H9 (cell line): ENCODE results near the gene UBAC2. TPM values are rescaled to one million over a fixed set of nuclear protein-coding genes. Genes with fewer than 3 reads are reported as not detected.

ENCODE experiments used
- DNase-seq: peaks from one replicate; pipeline ENCODE4 v3.0.0-alpha.2; 2017
- H2AFZ ChIP-seq: one replicate; pipeline ENCODE4 v1.6.1; 2013; ENCODE audit warnings: mild to moderate bottlenecking, low read length, control low read depth, moderate library complexity
- H2AK5ac ChIP-seq: 2 replicates; pipeline ENCODE4 v1.6.1; 2013; ENCODE audit warnings: low read length, control low read depth, mixed read lengths; ENCODE audit not compliant: insufficient read length
- H2BK120ac ChIP-seq: one replicate; pipeline ENCODE4 v1.6.1; 2013; ENCODE audit warnings: low read depth, mild to moderate bottlenecking, low read length, control low read depth, inconsistent platforms; ENCODE audit not compliant: poor library complexity, severe bottlenecking
- H2BK12ac ChIP-seq: 2 replicates; pipeline ENCODE4 v1.6.1; 2013; ENCODE audit warnings: low read length, control low read depth, mixed read lengths, low read depth; ENCODE audit not compliant: insufficient read length
- H2BK15ac ChIP-seq: 2 replicates; pipeline ENCODE4 v1.6.1; 2013; ENCODE audit warnings: low read depth, low read length, control low read depth
- H2BK20ac ChIP-seq: one replicate; pipeline ENCODE4 v1.6.1; 2013; ENCODE audit warnings: low read depth, mild to moderate bottlenecking, low read length, control low read depth, inconsistent platforms; ENCODE audit not compliant: poor library complexity, severe bottlenecking
- H2BK5ac ChIP-seq: 2 replicates; pipeline ENCODE4 v1.6.1; 2013; ENCODE audit warnings: low read length, control low read depth, mixed read lengths; ENCODE audit not compliant: insufficient read length
- H3K14ac ChIP-seq: 2 replicates; pipeline ENCODE4 v1.6.1; 2013; ENCODE audit warnings: low read length, control low read depth; ENCODE audit not compliant: insufficient read depth
- H3K18ac ChIP-seq: 2 replicates; pipeline ENCODE4 v1.6.1; 2013; ENCODE audit warnings: low read depth, mild to moderate bottlenecking, mixed read lengths, low read length, control low read depth; ENCODE audit not compliant: insufficient read length
- H3K23ac ChIP-seq: 2 replicates; pipeline ENCODE4 v1.6.1; 2013; ENCODE audit warnings: low read length, control low read depth, mixed read lengths, low read depth; ENCODE audit not compliant: insufficient read length
- H3K23me2 ChIP-seq: 2 replicates; pipeline ENCODE4 v1.6.1; 2013; ENCODE audit warnings: low read depth, mild to moderate bottlenecking, mixed read lengths, low read length, control low read depth; ENCODE audit not compliant: insufficient read length, poor library complexity, severe bottlenecking
- H3K27ac ChIP-seq: 2 replicates; pipeline ENCODE4 v1.5.1; 2013; ENCODE audit warnings: low read length, control low read depth, mixed read lengths, low read depth; ENCODE audit not compliant: insufficient read length
- H3K27me3 ChIP-seq: 2 replicates; pipeline ENCODE4 v1.6.1; 2013; ENCODE audit warnings: low read length, control low read depth, inconsistent platforms; ENCODE audit not compliant: insufficient read depth
- H3K4ac ChIP-seq: 2 replicates; pipeline ENCODE4 v1.6.1; 2013; ENCODE audit warnings: low read depth, mild to moderate bottlenecking, control low read depth, inconsistent platforms, low read length, moderate library complexity
- H3K4me1 ChIP-seq: 2 replicates; pipeline ENCODE4 v1.6.1; 2013; ENCODE audit warnings: low read length, control low read depth, inconsistent platforms; ENCODE audit not compliant: insufficient read depth
- H3K4me2 ChIP-seq: 2 replicates; pipeline ENCODE4 v1.6.1; 2013; ENCODE audit warnings: low read length, control low read depth, mixed read lengths; ENCODE audit not compliant: insufficient read length, insufficient read depth
- H3K56ac ChIP-seq: 2 replicates; pipeline ENCODE4 v1.6.1; 2013; ENCODE audit warnings: low read depth, mild to moderate bottlenecking, mixed read lengths, low read length, control low read depth; ENCODE audit not compliant: insufficient read length
- H3K79me1 ChIP-seq: 2 replicates; pipeline ENCODE4 v1.6.1; 2013; ENCODE audit warnings: low read depth, mild to moderate bottlenecking, moderate library complexity, low read length, control low read depth, inconsistent platforms; ENCODE audit not compliant: insufficient read depth, poor library complexity, severe bottlenecking
- H3K79me2 ChIP-seq: 2 replicates; pipeline ENCODE4 v1.6.1; 2013; ENCODE audit warnings: low read length, control low read depth, inconsistent platforms; ENCODE audit not compliant: insufficient read depth
- H3K9ac ChIP-seq: 2 replicates; pipeline ENCODE4 v1.6.1; 2013; ENCODE audit warnings: low read length, control low read depth, mixed read lengths; ENCODE audit not compliant: insufficient read length; ENCODE audit errors: extremely low read depth
- H3K9me3 ChIP-seq: one replicate; pipeline ENCODE4 v1.6.1; 2013; ENCODE audit warnings: low read depth, low read length, inconsistent platforms; ENCODE audit not compliant: control insufficient read depth
- H3T11ph ChIP-seq: one replicate; pipeline ENCODE4 v1.6.1; 2013; ENCODE audit warnings: mild to moderate bottlenecking, low read length, control low read depth, inconsistent platforms
- H4K20me1 ChIP-seq: one replicate; pipeline ENCODE4 v1.6.1; 2013; ENCODE audit not compliant: control insufficient read depth, insufficient read length, insufficient read depth
- H4K5ac ChIP-seq: 2 replicates; pipeline ENCODE4 v1.6.1; 2013; ENCODE audit warnings: low read depth, mild to moderate bottlenecking, mixed read lengths, low read length, control low read depth; ENCODE audit not compliant: insufficient read length
- H4K8ac ChIP-seq: replicated peaks from 2 replicates; pipeline ENCODE4 v1.6.1; 2013; ENCODE audit warnings: low read length, control low read depth, mixed read lengths, low read depth; ENCODE audit not compliant: insufficient read length
- H4K91ac ChIP-seq: 2 replicates; pipeline ENCODE4 v1.6.1; 2013; ENCODE audit warnings: low read depth, mild to moderate bottlenecking, moderate library complexity, mixed read lengths, low read length, control low read depth; ENCODE audit not compliant: insufficient read length
- H3K27ac Mint-ChIP-seq, 3 experiments: 2 replicates in 2 of 3; 3 replicates in 1 of 3; pipeline ENCODE4 v1.8.0; 2020 to 2021; ENCODE audit warnings: mixed read lengths in 3 of 3, mild to moderate bottlenecking in 1 of 3, moderate library complexity in 1 of 3
- H3K27me3 Mint-ChIP-seq: 2 replicates; pipeline ENCODE4 v1.8.0; 2021; ENCODE audit warnings: low read depth, mild to moderate bottlenecking, moderate library complexity, mixed read lengths
- H3K36me3 Mint-ChIP-seq, 3 experiments: 2 replicates in 2 of 3; 3 replicates in 1 of 3; pipeline ENCODE4 v1.8.0; 2020 to 2021; ENCODE audit warnings: low read depth in 3 of 3, mixed read lengths in 3 of 3; ENCODE audit not compliant: insufficient read depth in 1 of 3
- H3K4me1 Mint-ChIP-seq, 2 experiments: 2 replicates each; pipeline ENCODE4 v1.8.0; 2020; ENCODE audit warnings: mixed read lengths in 2 of 2
- H3K4me3 Mint-ChIP-seq, 2 experiments: 2 replicates in 1 of 2; 3 replicates in 1 of 2; pipeline ENCODE4 v1.8.0; 2020 to 2021; ENCODE audit warnings: mild to moderate bottlenecking in 2 of 2, mixed read lengths in 2 of 2, moderate library complexity in 1 of 2
- H3K9me3 Mint-ChIP-seq, 2 experiments: 2 replicates in 1 of 2; 3 replicates in 1 of 2; pipeline ENCODE4 v1.8.0; 2020; ENCODE audit warnings: mild to moderate bottlenecking in 2 of 2, mixed read lengths in 2 of 2, moderate library complexity in 1 of 2
- CTCF ChIP-seq: fragments of 200-600 bp; sonication (generic); conservative IDR thresholded peaks from 3 replicates; pipeline ENCODE4 v1.8.0; 2021; ENCODE audit warnings: antibody characterized with exemption, mild to moderate bottlenecking
- WGBS: extraction: QIAGEN DNeasy Blood & Tissue Kit; methylation state at CpG from one replicate; pipeline ENCODE4 v1.1.7; 2013; ENCODE audit warnings: missing lambda C conversion rate, low lambda C conversion rate, mixed read lengths; ENCODE audit not compliant: insufficient read length; ENCODE audit errors: extremely low coverage; 5-methylcytosine and 5-hydroxymethylcytosine counted together
- total RNA-seq: library from RNA; stranded (reverse); gene quantifications from 2 replicates; pipeline ENCODE4 v1.2.1, GENCODE V29; 2021

UBAC2 gene
- total RNA-seq, 1 experiment from 2014 or later, result 52.3 TPM

GRCh38 chr13:99255271-99255670 is 54.6 kb downstream of the UBAC2 start:
- H3K4me2 ChIP-seq, result no peak overlapping the region
- no peaks in the 10 kb centered on the region for H3K4me1 ChIP-seq
- peaks cover 2% of the 10 kb centered on the region for H4K20me1 ChIP-seq
- no peak overlapping the region for H2AK5ac ChIP-seq
- no peak overlapping the region for H2AFZ ChIP-seq
- H3K79me1 ChIP-seq, result no peaks in the 10 kb centered on the region
- no peak overlapping the region for H3T11ph ChIP-seq
- no peak overlapping the region for H3K4ac ChIP-seq
- H2BK5ac ChIP-seq, result no peak overlapping the region
- H3K9ac ChIP-seq, result no peak overlapping the region
- no peak overlapping the region for H2BK120ac ChIP-seq
- H3K36me3 Mint-ChIP-seq, result peaks cover 2 to 12% (median 7%) of the 10 kb centered on the region in 3 experiments; a peak in 5 of 7 replicates
- no peaks in the 10 kb centered on the region for H3K9me3 ChIP-seq
- no peak overlapping the region for H2BK15ac ChIP-seq
- DNase-seq, result no peak
- H3K27me3 Mint-ChIP-seq, result no peaks in the 10 kb centered on the region
- H3K56ac ChIP-seq, result no peak overlapping the region
- H4K91ac ChIP-seq, result no peak overlapping the region
- no peak overlapping the region for H2BK12ac ChIP-seq
- H3K4me1 Mint-ChIP-seq, result peaks cover 16 to 17% of the 10 kb centered on the region in 2 experiments
- no peaks in the 10 kb centered on the region for H3K79me2 ChIP-seq
- no peak overlapping the region for H3K14ac ChIP-seq
- no peak overlapping the region for H2BK20ac ChIP-seq
- WGBS, result no CpG with 5 or more reads among the region's 10 CpGs
- no peak overlapping the region for H3K4me3 Mint-ChIP-seq
- H3K23ac ChIP-seq, result no peak overlapping the region
- no peak overlapping the region for H4K5ac ChIP-seq
- no peaks in the 10 kb centered on the region for H3K23me2 ChIP-seq
- no peaks in the 10 kb centered on the region for H3K9me3 Mint-ChIP-seq
- H3K18ac ChIP-seq, result no peak overlapping the region
- no peak overlapping the region for H4K8ac ChIP-seq
- H3K27ac Mint-ChIP-seq, result peak overlapping the region in 1 of 3 experiments; percentile 2; a peak in 1 of 7 replicates
- H3K27ac ChIP-seq, result no peak overlapping the region
- no peak for TF ChIP-seq CTCF
- no peaks in the 10 kb centered on the region for H3K27me3 ChIP-seq
